ENCODE measurements around the gene GALNT18. TPM values are rescaled to one million over a fixed set of nuclear protein-coding genes. Genes with fewer than 3 reads are reported as not detected.

The GALNT18 gene
- total RNA-seq, 1 donor from 2014 or later, result 19.0 TPM

DNA sequence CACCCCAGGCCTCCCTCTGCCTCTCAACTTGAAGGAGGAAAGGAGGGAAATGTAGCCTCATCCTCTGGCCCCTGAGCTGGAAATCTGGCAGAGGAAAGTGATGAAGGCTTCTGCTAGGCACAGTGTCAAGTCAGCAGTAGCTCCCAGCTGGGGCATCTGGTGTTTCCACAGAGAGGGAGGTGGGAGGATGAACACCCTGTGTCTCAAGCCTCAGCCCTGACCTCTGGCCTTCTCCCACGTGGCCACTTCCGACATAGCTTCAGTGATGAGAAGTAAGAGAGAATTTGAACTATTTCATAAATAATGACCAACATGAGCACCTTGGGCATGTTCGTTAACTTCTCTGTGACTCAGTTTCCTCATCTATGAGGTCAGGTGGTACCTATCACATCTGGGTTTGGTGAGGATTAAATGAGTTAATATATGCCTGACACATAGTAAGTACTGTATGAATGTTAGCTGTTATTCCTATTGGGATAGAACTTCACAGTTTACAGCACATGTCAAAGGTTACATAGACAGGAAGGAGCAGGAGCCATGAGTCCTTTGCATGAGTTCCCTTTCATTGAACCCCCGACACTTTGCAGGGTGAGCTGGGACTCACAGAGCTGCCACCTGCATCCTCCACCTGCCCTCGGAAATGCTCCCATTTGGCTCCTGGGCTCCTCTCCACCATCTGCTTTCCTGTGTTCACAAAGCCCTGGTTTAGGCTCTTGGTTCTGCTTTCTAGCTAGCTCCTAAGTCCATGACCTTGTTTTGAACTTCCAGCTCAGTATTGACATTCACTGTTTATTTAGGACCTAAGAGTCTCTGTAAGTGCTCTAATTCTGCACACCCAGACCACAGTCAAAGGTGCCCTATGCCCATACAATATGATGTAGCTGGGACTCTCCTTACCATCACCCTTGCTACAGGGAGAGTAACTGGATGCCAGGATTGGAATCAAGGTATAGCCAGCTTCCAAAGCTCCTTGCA lies 330.5 kb downstream of the GALNT18 start:
- DNase-seq (ENCODE audit: low spot score), result no peak
- intact Hi-C loops (cut with DNase I), result no loop called here
- no peak for ATAC-seq

GRCh38 chr11:11290354-11290753 lies 331.5 kb downstream of the GALNT18 start:
- intact Hi-C loops (cut with DNase I), result no loop called here
- ATAC-seq (no peak), DNase-seq (ENCODE audit: low spot score) (no peak)

DNA sequence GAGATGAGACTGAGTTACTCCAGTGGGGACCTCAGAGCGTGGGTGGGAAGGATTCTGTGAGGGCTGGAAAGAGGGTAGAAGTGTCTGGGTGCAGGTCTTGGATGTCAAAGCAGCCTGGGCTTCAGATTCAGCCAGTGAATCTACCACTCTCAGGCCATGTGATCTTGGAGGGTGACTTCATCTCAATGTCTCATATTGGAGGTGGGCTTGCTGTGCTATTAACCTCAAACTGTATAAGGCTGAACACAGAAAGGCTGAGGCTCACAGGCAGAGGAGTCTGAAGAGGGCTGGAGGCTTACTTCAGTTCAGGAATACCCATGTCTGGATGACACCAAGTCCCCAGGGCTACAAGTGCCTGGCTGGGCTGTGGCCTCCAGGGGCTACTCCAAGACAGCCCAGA lies 332.1 kb downstream of the GALNT18 start:
- DNase-seq (ENCODE audit: low spot score) (no peak), ATAC-seq (no peak)
- intact Hi-C loops (cut with DNase I), result no loop called here

DNA sequence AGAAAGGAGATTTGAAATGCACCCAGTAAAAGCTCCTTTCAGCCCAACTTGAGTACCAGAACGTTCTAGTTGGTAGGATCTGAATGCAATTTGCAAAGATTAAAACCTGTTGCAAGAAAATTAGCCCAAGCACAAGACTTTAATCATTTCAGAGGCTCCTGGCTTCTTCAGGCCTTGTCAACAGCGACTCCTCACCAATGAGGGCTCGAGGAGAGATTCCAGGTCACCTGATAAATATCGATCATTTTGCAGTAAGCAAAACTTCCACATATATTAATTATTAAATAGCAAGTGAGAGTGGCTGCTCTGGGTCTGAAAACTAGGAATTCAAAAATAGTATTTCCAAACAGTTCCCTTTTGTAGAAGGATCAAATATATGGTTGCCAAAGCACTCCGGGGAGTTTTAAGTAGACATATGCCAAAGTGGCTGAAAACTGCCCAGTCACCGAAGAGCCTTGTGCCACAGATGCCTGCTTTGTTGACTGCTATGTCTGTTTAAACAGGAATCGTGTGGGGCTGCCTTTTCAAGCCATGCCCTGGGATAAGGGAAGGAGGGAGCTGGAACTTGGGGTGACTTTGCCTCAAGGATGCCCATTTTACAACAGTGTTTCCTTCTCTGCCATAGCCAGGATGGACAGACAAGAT lies 332.7 kb downstream of the GALNT18 start:
- ATAC-seq (no peak), DNase-seq (ENCODE audit: low spot score) (no peak)
- intact Hi-C loops (cut with DNase I), result no loop called here

- ATAC-seq (no peak), DNase-seq (ENCODE audit: low spot score) (no peak)
- intact Hi-C loops (cut with DNase I), result no loop called here
These were observed 337.3 kb downstream of the GALNT18 start for GRCh38 chr11:11284481-11284880.

DNA sequence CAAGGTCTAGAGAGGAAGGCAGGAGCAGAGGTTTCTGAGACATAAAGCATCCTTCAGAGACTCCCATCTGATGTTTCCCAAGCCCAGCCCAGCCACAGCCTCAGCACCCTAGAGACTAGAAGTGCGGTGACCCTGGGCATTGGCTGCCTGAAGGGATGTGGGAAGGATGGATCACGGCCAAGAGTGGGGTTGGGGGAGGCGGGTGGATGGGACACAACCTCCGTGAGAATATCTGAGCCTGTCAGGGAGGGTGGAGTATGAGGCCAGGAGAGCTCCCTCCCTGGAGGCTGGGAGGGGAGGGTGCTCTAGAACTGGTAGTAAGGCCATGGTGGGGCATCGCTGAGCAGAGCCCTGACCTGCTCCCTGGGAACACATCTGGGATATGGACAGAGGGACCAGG lies 340.2 kb downstream of the GALNT18 start:
- intact Hi-C loops (cut with DNase I), result no loop called here
- no peak for ATAC-seq
- DNase-seq (ENCODE audit: low spot score), result no peak

DNA sequence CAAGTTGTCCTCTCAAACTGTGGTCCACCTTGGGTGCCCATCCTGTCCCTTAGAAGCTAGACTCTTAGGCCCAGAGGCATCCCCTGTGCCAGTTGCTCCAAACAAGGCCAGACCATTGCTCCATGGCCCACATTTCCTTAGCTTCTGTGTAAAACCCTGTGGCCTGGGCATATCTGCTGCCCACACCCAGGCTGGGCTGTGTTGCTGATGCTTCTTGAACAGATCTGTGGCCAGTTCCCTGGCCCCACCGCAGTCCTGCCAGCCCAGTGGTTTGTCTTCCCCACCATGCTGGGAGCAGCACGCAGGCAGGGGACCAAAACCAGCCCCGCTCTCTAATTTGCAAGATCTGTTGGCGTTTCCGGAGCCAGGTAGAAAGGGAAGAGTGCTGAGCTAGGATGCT lies 341.0 kb downstream of the GALNT18 start:
- intact Hi-C loops (cut with DNase I), result no loop called here
- no peak for DNase-seq (ENCODE audit: low spot score)

DNA sequence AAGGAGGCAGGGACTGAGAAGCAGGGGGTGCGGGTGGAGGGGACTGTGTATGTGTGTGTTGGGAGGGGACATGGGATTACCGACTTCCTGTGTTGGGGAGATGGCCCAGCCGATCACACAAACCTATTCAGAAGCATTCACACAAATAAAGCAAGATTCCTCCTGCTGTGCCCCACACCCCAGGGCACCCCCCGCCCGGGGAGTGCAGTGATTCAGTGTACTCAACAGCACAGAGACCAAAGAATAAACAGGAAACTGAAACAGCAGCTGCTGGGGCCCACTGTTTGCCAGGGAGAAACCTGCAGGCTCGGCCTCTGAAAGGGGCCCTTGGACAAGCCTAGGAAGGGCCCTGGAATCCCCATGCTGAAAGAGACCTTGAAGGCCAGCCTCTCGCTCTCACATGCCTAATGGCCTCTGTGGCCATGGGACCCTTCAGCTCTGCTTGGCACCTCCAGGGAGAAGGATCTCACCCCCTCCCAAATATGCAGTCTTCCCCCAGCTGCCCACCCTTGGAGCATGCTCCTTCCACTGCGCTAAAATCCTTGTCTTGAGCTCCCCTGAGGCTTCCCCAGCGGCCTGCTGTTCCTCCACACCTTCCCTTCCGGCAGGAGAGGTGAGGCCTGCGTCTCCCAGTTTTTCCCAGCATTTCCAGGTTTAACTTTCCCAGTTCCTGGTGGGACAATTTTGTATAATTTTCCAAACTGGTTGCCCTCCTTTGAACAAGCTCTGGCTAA lies 341.7 kb downstream of the GALNT18 start:
- DNase-seq (ENCODE audit: low spot score) (no peak), ATAC-seq (no peak)
- intact Hi-C loops (cut with DNase I), result no loop called here

More for the DNA sequence above, 341.0 kb downstream of the GALNT18 start:
- no peak for ATAC-seq

DNA sequence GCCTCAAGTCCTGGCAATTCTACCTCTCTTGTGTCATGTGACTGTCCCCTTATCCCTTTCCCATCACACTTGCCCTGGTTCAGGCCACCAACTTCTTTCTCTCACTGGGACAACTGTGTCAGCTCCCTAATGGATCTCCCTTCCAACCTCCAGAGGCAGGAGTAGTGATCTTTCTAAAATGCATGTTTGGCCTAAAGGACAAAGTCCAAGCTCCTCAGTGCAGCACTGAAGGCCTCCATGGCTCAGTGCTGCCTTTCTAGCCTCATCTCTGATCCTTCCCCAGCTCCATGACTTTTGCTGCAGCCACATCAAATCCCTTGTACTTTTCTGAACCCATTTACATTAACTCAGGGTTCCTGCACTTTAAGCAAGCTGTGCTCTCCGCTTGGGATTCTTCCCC lies 349.6 kb downstream of the GALNT18 start:
- intact Hi-C loops (cut with DNase I), result no loop called here
- DNase-seq (ENCODE audit: low spot score), result no peak
- no peak for ATAC-seq

DNA sequence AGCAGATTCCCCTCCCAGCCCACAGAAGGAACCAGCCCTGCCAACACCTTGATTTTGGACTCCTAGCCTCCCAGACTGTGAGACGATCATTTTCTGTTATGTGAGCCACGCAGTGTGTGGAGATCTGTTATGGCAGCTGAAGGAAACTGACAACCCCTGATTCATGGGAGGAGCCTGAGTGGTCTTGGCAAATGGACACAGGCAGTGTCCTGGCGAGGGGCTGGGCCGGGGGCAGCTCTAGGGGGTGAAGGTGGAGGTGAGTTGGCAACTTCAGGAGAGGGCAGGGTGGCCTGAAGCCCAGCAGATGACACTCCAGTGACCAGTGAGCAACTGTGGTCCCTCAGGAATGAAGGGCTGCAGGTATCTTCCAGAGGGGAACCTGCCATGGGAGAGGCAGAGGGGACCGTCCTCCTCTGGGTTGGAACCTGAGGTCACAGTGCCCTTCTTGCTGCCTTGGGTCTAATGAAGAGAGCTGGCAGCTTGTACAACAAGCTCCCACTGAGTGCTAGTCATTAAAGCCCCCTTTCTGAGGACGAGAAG lies 351.5 kb downstream of the GALNT18 start:
- intact Hi-C loops (cut with DNase I), result no loop called here
- no peak for DNase-seq (ENCODE audit: low spot score)
- no peak for ATAC-seq

- no peak for ATAC-seq
- intact Hi-C loops (cut with DNase I), result no loop called here
These were observed 353.1 kb downstream of the GALNT18 start for GRCh38 chr11:11268706-11269105.

GRCh38 chr11:11268119-11268518 lies 353.7 kb downstream of the GALNT18 start:
- intact Hi-C loops (cut with DNase I), result no loop called here
- DNase-seq (ENCODE audit: low spot score) (no peak), ATAC-seq (no peak)

More at GRCh38 chr11:11268706-11269105, 353.1 kb downstream of the GALNT18 start:
- no peak for DNase-seq (ENCODE audit: low spot score)

DNA sequence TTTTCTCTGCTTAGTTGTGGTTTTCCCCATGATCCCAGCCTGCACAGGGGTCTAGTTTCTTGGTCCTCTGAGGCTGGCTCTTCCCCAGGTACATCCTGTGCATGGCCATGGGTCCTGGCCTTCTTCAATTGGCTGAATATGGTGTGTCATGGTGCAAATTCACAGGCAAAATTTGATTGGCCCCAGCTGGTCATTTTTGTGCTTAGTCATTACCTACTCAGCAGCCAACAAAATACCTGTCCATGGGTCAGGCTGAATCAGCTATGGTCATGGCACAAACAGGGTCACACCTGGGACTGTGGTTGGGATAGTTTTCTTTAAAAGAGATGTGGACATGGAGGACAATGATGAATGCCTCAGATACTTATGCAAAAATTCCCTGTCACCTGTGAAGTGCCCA lies 354.5 kb downstream of the GALNT18 start:
- no peak for DNase-seq (ENCODE audit: low spot score)
- intact Hi-C loops (cut with DNase I), result no loop called here
- ATAC-seq, result no peak

DNA sequence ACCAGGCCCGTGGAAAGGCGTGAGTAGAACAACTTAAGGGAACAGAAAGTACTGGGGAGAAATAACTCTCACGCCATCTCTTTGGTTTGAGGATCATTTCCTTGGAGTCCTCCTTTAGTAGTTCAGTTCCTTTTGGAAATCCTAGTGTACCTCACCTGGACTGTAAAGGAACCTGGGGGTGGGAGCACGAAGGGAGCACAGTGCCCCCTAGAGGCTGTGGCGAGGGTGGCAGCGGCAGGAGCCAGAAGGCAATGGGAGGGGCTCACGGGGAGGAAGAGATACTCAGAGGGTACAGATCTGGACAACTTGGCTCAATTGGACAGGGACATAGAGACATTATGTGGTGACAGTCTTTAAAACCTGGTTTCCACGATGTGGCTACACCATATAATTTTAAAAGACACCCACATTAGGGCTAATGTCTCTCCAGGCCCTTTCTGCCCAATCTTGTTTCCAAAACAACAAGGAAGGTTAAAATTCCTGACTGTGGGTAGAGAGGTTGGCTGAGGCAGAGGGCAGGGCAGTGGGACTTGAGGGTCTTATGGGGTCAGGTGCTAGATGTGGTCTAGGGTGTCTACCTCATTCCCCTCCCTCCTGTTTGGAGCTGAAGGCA lies 355.7 kb downstream of the GALNT18 start:
- ATAC-seq, result peak; percentile 43
- DNase-seq (ENCODE audit: low spot score), result no peak
- intact Hi-C loops (cut with DNase I), result no loop called here

- DNase-seq (ENCODE audit: low spot score), result no peak
- no peak for ATAC-seq
- intact Hi-C loops (cut with DNase I), result no loop called here
These were observed 356.5 kb downstream of the GALNT18 start for GRCh38 chr11:11265320-11265719.

DNA sequence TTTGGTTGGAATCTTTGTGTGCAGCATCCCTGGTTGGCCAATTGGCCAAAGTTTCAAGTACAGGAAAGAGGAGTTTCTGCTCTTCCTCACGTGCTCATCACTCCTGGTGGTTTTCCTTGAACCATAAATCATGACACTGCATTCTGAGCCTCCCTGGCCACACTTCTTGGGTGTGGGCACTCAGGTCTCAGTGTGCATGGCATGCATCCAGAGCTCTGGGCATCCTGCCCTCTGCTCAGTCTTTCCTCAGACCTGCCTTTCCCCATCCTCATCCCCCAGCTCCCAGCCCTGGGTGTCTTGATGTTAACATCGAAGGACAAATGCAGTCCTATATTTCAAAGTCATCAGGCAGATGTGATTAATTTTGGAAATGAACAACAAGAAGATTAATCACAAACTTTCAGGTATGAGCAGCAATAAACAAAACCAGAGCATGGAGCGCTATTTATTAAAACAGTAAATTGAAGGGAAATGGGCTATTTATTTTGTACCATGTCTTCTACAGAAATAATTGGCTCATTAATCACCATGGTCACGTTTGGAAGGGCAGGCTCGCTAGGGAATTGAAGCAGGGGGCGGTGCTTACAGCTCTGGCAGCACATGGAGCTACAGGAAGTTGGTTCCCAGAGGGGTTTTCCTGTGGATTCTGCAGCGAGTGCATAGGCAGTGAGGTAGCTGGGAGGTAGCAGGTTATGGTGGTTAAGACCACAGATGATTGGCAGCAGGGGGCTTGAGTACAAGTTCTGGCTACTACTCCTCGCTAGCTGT lies 358.4 kb downstream of the GALNT18 start:
- DNase-seq (ENCODE audit: low spot score), result no peak
- intact Hi-C loops (cut with DNase I), result no loop called here
- no peak for ATAC-seq

- ATAC-seq, result no peak
- DNase-seq (ENCODE audit: low spot score), result no peak
- intact Hi-C loops (cut with DNase I), result no loop called here
These were observed 359.5 kb downstream of the GALNT18 start for GRCh38 chr11:11262171-11262920.

DNA sequence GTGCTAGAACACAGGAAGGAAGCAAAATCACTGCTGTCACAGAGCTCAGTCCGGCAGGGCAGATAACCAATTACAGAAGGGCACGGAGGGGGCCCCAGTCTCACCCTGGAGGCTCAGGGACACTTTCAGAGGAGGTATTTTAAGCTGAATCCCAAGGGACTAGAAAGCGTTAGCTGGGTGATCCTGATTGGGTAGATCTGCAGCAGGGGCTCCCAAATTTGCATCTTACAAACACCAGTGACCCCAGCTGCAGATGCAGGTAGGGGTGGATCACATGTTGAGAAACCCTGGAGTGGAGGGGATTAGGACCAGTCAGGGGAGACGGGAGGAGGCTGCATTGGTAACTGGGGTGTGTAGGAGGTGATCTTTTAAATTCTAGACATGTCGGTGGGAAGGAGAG lies 360.2 kb downstream of the GALNT18 start:
- intact Hi-C loops (cut with DNase I), result no loop called here
- DNase-seq (ENCODE audit: low spot score), result no peak
- ATAC-seq, result no peak
